Right cardiac atrium (tissue), 5 donors: ENCODE measurements around the gene AMOTL2. TPM values are rescaled to one million over a fixed set of nuclear protein-coding genes. Genes with fewer than 3 reads are reported as not detected.

Experiments
- ATAC-seq, 2 donors: fragments of 200-7000 bp; cut with Tn5 transposase; one replicate each; pipeline versions ENCODE4 v1.8.0 to v1.9.1; 2020; ENCODE audit warnings: moderate library complexity in 2 of 2, mild to moderate bottlenecking in 1 of 2
- DNase-seq, 3 donors: peaks; one replicate each; pipeline ENCODE4 v3.0.0-alpha.2; 2020
- H3K27ac ChIP-seq: one replicate; pipeline ENCODE4 v1.5.1; 2013; ENCODE audit warnings: mild to moderate bottlenecking, low read length, control low read depth, moderate library complexity
- H3K27me3 ChIP-seq: one replicate; pipeline ENCODE4 v1.6.1; 2013; ENCODE audit not compliant: control insufficient read depth, insufficient read depth
- H3K4me1 ChIP-seq: one replicate; pipeline ENCODE4 v1.6.1; 2013; ENCODE audit warnings: low read length; ENCODE audit not compliant: control insufficient read depth, insufficient read depth
- H3K4me3 ChIP-seq: one replicate; pipeline ENCODE4 v1.5.1; 2013; ENCODE audit warnings: low read length, control low read depth
- H3K9me3 ChIP-seq: one replicate; pipeline ENCODE4 v1.6.1; 2013; ENCODE audit warnings: low read length; ENCODE audit not compliant: control insufficient read depth
- WGBS: extraction: QIAGEN DNeasy Blood & Tissue Kit; methylation state at CpG from one replicate; pipeline ENCODE4 v1.1.7; 2013; 5-methylcytosine and 5-hydroxymethylcytosine counted together
- intact Hi-C, 4 donors: fragments of 100-400 bp; cut with DNase I; formaldehyde crosslinking; loops; one replicate each; pipeline versions ENCODE4 v1.11.0 to v1.14.0; 2022 to 2023
- polyA plus RNA-seq: library from polyadenylated mRNA; stranded (reverse); fragments of 200-250 nt; gene quantifications from one replicate; pipeline ENCODE4 v1.2.3, GENCODE V29; 2013
- total RNA-seq, 4 donors: library from RNA; stranded (reverse); fragmentation: NEBNext Ultra II Directional; extraction: Animal tissue kit (Norgen Biotek cat#: 25700); gene quantifications; one replicate each; pipeline ENCODE4 v1.2.1, GENCODE V29; 2021
- donor health status: healthy with polysubstance abuse.
- donor health status: DM: no; HTN: yes; CAD: no.
- donor health status: DM: no; HTN: no; CAD: no.
- donor health status: DM: no; HTN: yes; CAD: no; lungs with severe emphysema.
- donor health status: DM: yes; HTN: yes; CAD: no.

The AMOTL2 gene
- total and polyA plus RNA-seq, 5 donors = 22.9 to 57.6 (median 45.1) TPM

- Histone ChIP-seq H3K9me3 (no peaks in the 10 kb centered on the region), H3K27ac (peak overlapping the region; percentile 99), H3K4me1 (peaks cover 44% of the 10 kb centered on the region), H3K27me3 (no peaks in the 10 kb centered on the region), H3K4me3 (peak overlapping the region; percentile 77)
- intact Hi-C loops = loop anchor here in 2 of 4 donors (5.0 to 10.0 kb wide), 3 partner anchors 59 to 157 kb away; no protein-coding TSS in a partner anchor
- no peak for ATAC-seq
- 46% methylated on average over 7 of the region's 7 CpGs for WGBS
- DNase-seq = peak in 1 of 3 donors; percentile 29
Measured at GRCh38 chr3:134371542-134372324, 2.5 kb downstream of the AMOTL2 start.

- ATAC-seq (no peak), DNase-seq (peak in 1 of 3 donors; percentile 69)
- no peaks in the 10 kb centered on the region for H3K27me3 ChIP-seq
- peaks cover 50% of the 10 kb centered on the region for H3K4me1 ChIP-seq
- H3K9me3 ChIP-seq = no peaks in the 10 kb centered on the region
- peak overlapping the region; percentile 99 for H3K27ac ChIP-seq
- WGBS = 44% methylated on average over 34 of the region's 34 CpGs
- H3K4me3 ChIP-seq = peak overlapping the region; percentile 8
- intact Hi-C loops = loop anchor here in 2 of 4 donors (5.0 to 10.0 kb wide), 3 partner anchors 59 to 156 kb away; no protein-coding TSS in a partner anchor
Measured at GRCh38 chr3:134370611-134371531, 3.4 kb downstream of the AMOTL2 start.

GRCh38 chr3:134369861-134370596, 4.2 kb downstream of the AMOTL2 start:
- DNase-seq (peak in 1 of 3 donors; percentile 33), ATAC-seq (no peak)
- peak overlapping the region; percentile 99 for H3K27ac ChIP-seq
- H3K4me1 ChIP-seq = peaks cover 53% of the 10 kb centered on the region
- H3K9me3 ChIP-seq = no peaks in the 10 kb centered on the region
- 50% methylated on average over 2 of the region's 2 CpGs for WGBS
- no peaks in the 10 kb centered on the region for H3K27me3 ChIP-seq
- H3K4me3 ChIP-seq = no peak overlapping the region
- intact Hi-C loops = loop anchor here in 2 of 4 donors (5.0 to 10.0 kb wide), 3 partner anchors 58 to 155 kb away; no protein-coding TSS in a partner anchor

GRCh38 chr3:134369231-134369741, 5.0 kb downstream of the AMOTL2 start:
- DNase-seq (no peak), ATAC-seq (no peak)
- no peaks in the 10 kb centered on the region for H3K9me3 ChIP-seq
- H3K4me1 ChIP-seq = peaks cover 57% of the 10 kb centered on the region
- WGBS = 36% methylated on average over 10 of the region's 10 CpGs
- H3K27me3 ChIP-seq = no peaks in the 10 kb centered on the region
- intact Hi-C loops = no loop called here
- peak overlapping the region; percentile 90 for H3K27ac ChIP-seq
- H3K4me3 ChIP-seq = no peak overlapping the region

GRCh38 chr3:134368751-134369105, 5.5 kb downstream of the AMOTL2 start:
- 76% methylated on average over 4 of the region's 4 CpGs for whole genome bisulfite sequencing
- no peak overlapping the region for H3K4me3 ChIP-seq

GRCh38 chr3:134367869-134368750, 6.1 kb downstream of the AMOTL2 start:
- Histone ChIP-seq H3K4me3 (no peak overlapping the region), H3K27ac (peak overlapping the region; percentile 90), H3K27me3 (no peaks in the 10 kb centered on the region), H3K9me3 (no peaks in the 10 kb centered on the region), H3K4me1 (peaks cover 66% of the 10 kb centered on the region)
- ATAC-seq = no peak
- WGBS = 74% methylated on average over 8 of the region's 8 CpGs
- intact Hi-C loops = no loop called here
- peak in 1 of 3 donors; percentile 45 for DNase-seq

More at GRCh38 chr3:134368751-134369105, 5.5 kb downstream of the AMOTL2 start:
- no peak for ATAC-seq
- no peak for DNase-seq
- no peaks in the 10 kb centered on the region for H3K27me3 ChIP-seq
- H3K9me3 ChIP-seq = no peaks in the 10 kb centered on the region
- H3K27ac ChIP-seq = peak overlapping the region; percentile 90
- H3K4me1 ChIP-seq = peaks cover 60% of the 10 kb centered on the region
- intact Hi-C loops = no loop called here

GRCh38 chr3:134366928-134367811, 7.1 kb downstream of the AMOTL2 start:
- peaks cover 70% of the 10 kb centered on the region for H3K4me1 ChIP-seq
- ATAC-seq (peak in 1 of 2 donors; percentile 13), DNase-seq (peak; percentile 63 to 89 (median 80))
- intact Hi-C loops = no loop called here
- H3K27ac ChIP-seq = peak overlapping the region; percentile 79
- H3K4me3 ChIP-seq = no peak overlapping the region
- 55% methylated on average over 15 of the region's 15 CpGs for WGBS
- no peaks in the 10 kb centered on the region for H3K9me3 ChIP-seq
- no peaks in the 10 kb centered on the region for H3K27me3 ChIP-seq

GRCh38 chr3:134366221-134366927, 7.9 kb downstream of the AMOTL2 start:
- ATAC-seq (no peak), DNase-seq (peak in 1 of 3 donors; percentile 38)
- H3K4me3 ChIP-seq = no peak overlapping the region
- intact Hi-C loops = no loop called here
- no peaks in the 10 kb centered on the region for H3K27me3 ChIP-seq
- WGBS = 84% methylated on average over 13 of the region's 13 CpGs
- H3K9me3 ChIP-seq = no peaks in the 10 kb centered on the region
- peak overlapping the region; percentile 79 for H3K27ac ChIP-seq
- H3K4me1 ChIP-seq = peaks cover 69% of the 10 kb centered on the region

- H3K4me1 ChIP-seq = peaks cover 65% of the 10 kb centered on the region
Measured at GRCh38 chr3:134365766-134366065, 8.5 kb downstream of the AMOTL2 start.

More at GRCh38 chr3:134365766-134366065, 8.5 kb downstream of the AMOTL2 start:
- peak in 1 of 3 donors; percentile 50 for DNase-seq
- no peak for ATAC-seq
- intact Hi-C loops = no loop called here
- WGBS = 71% methylated on average over 4 of the region's 4 CpGs
- Histone ChIP-seq H3K9me3 (no peaks in the 10 kb centered on the region), H3K27me3 (no peaks in the 10 kb centered on the region), H3K27ac (peak overlapping the region; percentile 97), H3K4me3 (no peak overlapping the region)
